Amniotic stem cell (primary cell): ENCODE measurements around the gene SEC16A.

Experiments
- DNase-seq: peaks from one replicate; lab custom pipeline; 2025; lab: John Stamatoyannopoulos, UW

SEC16A gene

GRCh38 chr9:136463578-136463977 lies 19.3 kb downstream of the SEC16A start:
- no peak for DNase-seq

GRCh38 chr9:136462664-136463063 lies 20.2 kb downstream of the SEC16A start:
- no peak for DNase-seq

GRCh38 chr9:136460772-136461325 lies 22.0 kb downstream of the SEC16A start:
- no peak for DNase-seq

- no peak for DNase-seq
Measured at GRCh38 chr9:136459425-136459824, 23.4 kb downstream of the SEC16A start.

GRCh38 chr9:136457326-136457725 lies 25.5 kb downstream of the SEC16A start:
- DNase-seq, result no peak

GRCh38 chr9:136456258-136456657 lies 26.6 kb downstream of the SEC16A start:
- no peak for DNase-seq

- no peak for DNase-seq
Measured at GRCh38 chr9:136455043-136456002, 27.5 kb downstream of the SEC16A start.

- DNase-seq, result no peak
Measured at GRCh38 chr9:136454026-136454796, 28.6 kb downstream of the SEC16A start.

GRCh38 chr9:136453326-136453725 lies 29.5 kb downstream of the SEC16A start:
- no peak for DNase-seq

- DNase-seq, result no peak
Measured at GRCh38 chr9:136451221-136451877, 31.5 kb downstream of the SEC16A start.

GRCh38 chr9:136448655-136449054 lies 34.2 kb downstream of the SEC16A start:
- DNase-seq, result no peak

- no peak for DNase-seq
Measured at GRCh38 chr9:136447173-136447778, 35.6 kb downstream of the SEC16A start.

GRCh38 chr9:136445799-136446198 lies 37.0 kb downstream of the SEC16A start:
- DNase-seq, result no peak

GRCh38 chr9:136444102-136444501 lies 38.7 kb downstream of the SEC16A start:
- no peak for DNase-seq

- no peak for DNase-seq
Measured at GRCh38 chr9:136443687-136444086, 39.2 kb downstream of the SEC16A start.

- no peak for DNase-seq
Measured at GRCh38 chr9:136443087-136443486, 39.8 kb downstream of the SEC16A start.

- DNase-seq, result no peak
Measured at GRCh38 chr9:136442265-136442664, 40.6 kb downstream of the SEC16A start.

GRCh38 chr9:136441681-136442245 lies 41.1 kb downstream of the SEC16A start:
- DNase-seq, result no peak

- DNase-seq, result no peak
Measured at GRCh38 chr9:136441191-136441680, 41.6 kb downstream of the SEC16A start.

GRCh38 chr9:136439481-136440408 lies 43.1 kb downstream of the SEC16A start, which contains the start of gene INPP5E:
Gene INPP5E (minus strand): TSS chr9:136439845. CDS start chr9:136439419, 426 bp downstream.
- DNase-seq, result peak; percentile 5
